ENCODE data around the gene ZNF385A. TPM values are rescaled to one million over a fixed set of nuclear protein-coding genes. Genes with fewer than 3 reads are reported as not detected.
A peak's percentile ranks its signal among the peaks of the same experiment; 100 is the strongest.

ZNF385A gene
- total RNA-seq, 1 donor = 2.2 TPM

GRCh38 chr12:54363047-54363446, 21.5 kb downstream of the ZNF385A start:
- DNase-seq (ENCODE audit: low read depth) = no peak
- H3K4me3 ChIP-seq (ENCODE audit: low read depth, low read length) = no peak overlapping the region
- no peak for TF ChIP-seq CTCF (IDR thresholded peaks at IDR 0.05; ENCODE audit: insufficient read depth, low read depth, low read length)

GRCh38 chr12:54360717-54361456, 23.6 kb downstream of the ZNF385A start:
- no peak overlapping the region for H3K4me3 ChIP-seq (ENCODE audit: low read depth, low read length)
- TF ChIP-seq CTCF (IDR thresholded peaks at IDR 0.05; ENCODE audit: insufficient read depth, low read depth, low read length) = peak; percentile 88
- peak; percentile 82 for DNase-seq (ENCODE audit: low read depth)

GRCh38 chr12:54359762-54360351, 24.7 kb downstream of the ZNF385A start:
- no peak for TF ChIP-seq CTCF (IDR thresholded peaks at IDR 0.05; ENCODE audit: insufficient read depth, low read depth, low read length)
- H3K4me3 ChIP-seq (ENCODE audit: low read depth, low read length) = peak overlapping the region; percentile 73
- DNase-seq (ENCODE audit: low read depth) = no peak

GRCh38 chr12:54358945-54359761, 25.4 kb downstream of the ZNF385A start:
- TF ChIP-seq CTCF (IDR thresholded peaks at IDR 0.05; ENCODE audit: insufficient read depth, low read depth, low read length) = no peak
- peak; percentile 98 for DNase-seq (ENCODE audit: low read depth)
- peak overlapping the region; percentile 73 for H3K4me3 ChIP-seq (ENCODE audit: low read depth, low read length)

GRCh38 chr12:54358191-54358944, 26.2 kb downstream of the ZNF385A start:
- no peak for DNase-seq (ENCODE audit: low read depth)
- TF ChIP-seq CTCF (IDR thresholded peaks at IDR 0.05; ENCODE audit: insufficient read depth, low read depth, low read length) = no peak
- H3K4me3 ChIP-seq (ENCODE audit: low read depth, low read length) = peak overlapping the region; percentile 73

- no peak overlapping the region for H3K4me3 ChIP-seq (ENCODE audit: low read depth, low read length)
- DNase-seq (ENCODE audit: low read depth) = no peak
- no peak for TF ChIP-seq CTCF (IDR thresholded peaks at IDR 0.05; ENCODE audit: insufficient read depth, low read depth, low read length)
Observed at GRCh38 chr12:54357506-54358190, 26.9 kb downstream of the ZNF385A start.
